Activated naive CD8-positive, alpha-beta T cell treated with anti-CD3 and anti-CD28 coated beads, Interleukin-2, amount 10 ng/mL, durations not matched to agents 7 days and 5 days (primary cell): Measurements from ENCODE around the gene PAGE2. TPM values are rescaled to one million over a fixed set of nuclear protein-coding genes. Genes with fewer than 3 reads are reported as not detected.
A peak's percentile ranks its signal among the peaks of the same experiment; 100 is the strongest.
"Not testable (repeated sequence)": the region's sequence is repeated elsewhere in the genome, so short reads cannot be mapped to it uniquely, and the experiment has no call there.

Experiments used
- ATAC-seq: fragments of 150-1000 bp; cut with Tn5 transposase; one replicate; pipeline ENCODE4 v1.10.0; 2021; ENCODE audit warnings: low read depth, moderate library complexity
- POLR2A ChIA-PET: fragments of 350-600 bp; sonication (Branson Sonifier 250); formaldehyde crosslinking; loops from one replicate; lab custom pipeline; 2021; ENCODE audit warnings: antibody characterized with exemption; lab: Charles Lee
- DNase-seq: peaks from one replicate; pipeline ENCODE4 v3.0.0; 2021
- H3K27ac Mint-ChIP-seq: one replicate; pipeline ENCODE4 v1.8.0; 2022; ENCODE audit warnings: mild to moderate bottlenecking, mixed read lengths
- H3K27me3 Mint-ChIP-seq: one replicate; pipeline ENCODE4 v1.8.0; 2022; ENCODE audit warnings: mild to moderate bottlenecking, moderate library complexity, mixed read lengths
- H3K36me3 Mint-ChIP-seq: one replicate; pipeline ENCODE4 v1.8.0; 2021; ENCODE audit warnings: mild to moderate bottlenecking, mixed read lengths
- H3K4me1 Mint-ChIP-seq: one replicate; pipeline ENCODE4 v1.8.0; 2021; ENCODE audit warnings: mixed read lengths
- H3K4me3 Mint-ChIP-seq: one replicate; pipeline ENCODE4 v1.8.0; 2022; ENCODE audit warnings: mild to moderate bottlenecking, moderate library complexity, mixed read lengths
- H3K9me3 Mint-ChIP-seq: one replicate; pipeline ENCODE4 v1.8.0; 2021; ENCODE audit warnings: mixed read lengths
- total RNA-seq, 2 experiments: library from RNA; stranded (reverse); gene quantifications; one replicate each; pipeline ENCODE4 v1.2.3, GENCODE V29; 2021

The PAGE2 gene, protein sequence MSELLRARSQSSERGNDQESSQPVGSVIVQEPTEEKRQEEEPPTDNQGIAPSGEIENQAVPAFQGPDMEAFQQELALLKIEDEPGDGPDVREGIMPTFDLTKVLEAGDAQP
- total RNA-seq, result not detected

- POLR2A ChIA-PET, result no interaction called here
- H3K4me3 Mint-ChIP-seq, result no peak within 1 kb of the TSS
- ATAC-seq, result no peak
- H3K27me3 Mint-ChIP-seq, result no peaks in the 10 kb centered on the region
- no peak for DNase-seq
- no peaks in the 10 kb centered on the region for H3K9me3 Mint-ChIP-seq
- H3K36me3 Mint-ChIP-seq, result no peaks in the 10 kb centered on the region
- no peak within 1 kb of the TSS for H3K27ac Mint-ChIP-seq
- no peaks in the 10 kb centered on the region for H3K4me1 Mint-ChIP-seq
These were observed at the start of gene PAGE2 for GRCh38 chrX:55088795-55089489. Gene PAGE2, plus strand, starts transcription at chrX:55089018. Its CDS starts 1,003 bp downstream, at chrX:55090021.

DNA sequence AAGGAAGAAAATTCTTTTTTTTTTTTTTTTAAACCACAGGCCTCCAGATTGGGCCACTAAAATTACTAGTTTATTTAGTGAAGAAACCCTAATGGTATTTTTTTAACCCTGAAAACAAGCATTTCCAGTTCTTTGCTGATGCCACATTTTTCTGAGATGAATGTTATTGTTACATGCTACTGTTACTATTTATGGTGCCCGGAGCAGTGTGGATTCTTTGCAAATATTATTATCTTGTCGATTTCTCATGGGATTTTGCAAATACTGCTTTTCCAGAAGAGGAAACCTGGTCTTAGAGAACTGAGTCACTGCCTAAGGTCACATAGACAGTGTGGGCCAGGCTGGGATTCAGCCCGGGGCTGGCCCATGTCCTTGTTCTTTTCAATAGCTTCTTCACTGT is 49.3 kb upstream of the PAGE2 start:
- Mint-ChIP-seq H3K36me3 (no peaks in the 10 kb centered on the region), H3K27me3 (no peaks in the 10 kb centered on the region), H3K4me1 (no peaks in the 10 kb centered on the region), H3K4me3 (no peak overlapping the region), H3K9me3 (no peaks in the 10 kb centered on the region), H3K27ac (no peak overlapping the region)
- DNase-seq, result no peak
- POLR2A ChIA-PET, result no interaction called here
- ATAC-seq, result no peak

GRCh38 chrX:55041514-55041913 is 47.3 kb upstream of the PAGE2 start:
- no peaks in the 10 kb centered on the region for H3K27me3 Mint-ChIP-seq
- no peak overlapping the region for H3K27ac Mint-ChIP-seq
- DNase-seq, result no peak
- POLR2A ChIA-PET, result no interaction called here
- ATAC-seq, result no peak
- no peaks in the 10 kb centered on the region for H3K9me3 Mint-ChIP-seq
- H3K36me3 Mint-ChIP-seq, result no peaks in the 10 kb centered on the region
- no peak overlapping the region for H3K4me3 Mint-ChIP-seq
- H3K4me1 Mint-ChIP-seq, result peaks cover 1% of the 10 kb centered on the region

DNA sequence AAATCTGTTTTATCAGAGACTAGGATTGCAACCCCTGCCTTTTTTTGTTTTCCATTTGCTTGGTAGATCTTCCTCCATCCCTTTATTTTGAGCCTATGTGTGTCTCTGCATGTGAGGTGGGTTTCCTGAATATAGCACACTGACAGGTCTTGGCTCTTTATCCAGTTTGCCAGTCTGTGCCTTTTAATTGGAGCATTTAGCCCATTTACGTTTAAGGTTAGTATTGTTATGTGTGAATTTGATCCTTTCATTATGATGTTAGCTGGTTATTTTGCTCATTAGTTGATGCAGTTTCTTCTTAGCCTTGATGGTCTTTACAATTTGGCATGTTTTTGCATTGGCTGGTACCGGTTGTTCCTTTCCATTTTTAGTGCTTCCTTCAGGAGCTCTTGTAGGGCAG is 38.2 kb upstream of the PAGE2 start:
- ATAC-seq, POLR2A ChIA-PET, H3K4me3 Mint-ChIP-seq: not testable (repeated sequence)

DNA sequence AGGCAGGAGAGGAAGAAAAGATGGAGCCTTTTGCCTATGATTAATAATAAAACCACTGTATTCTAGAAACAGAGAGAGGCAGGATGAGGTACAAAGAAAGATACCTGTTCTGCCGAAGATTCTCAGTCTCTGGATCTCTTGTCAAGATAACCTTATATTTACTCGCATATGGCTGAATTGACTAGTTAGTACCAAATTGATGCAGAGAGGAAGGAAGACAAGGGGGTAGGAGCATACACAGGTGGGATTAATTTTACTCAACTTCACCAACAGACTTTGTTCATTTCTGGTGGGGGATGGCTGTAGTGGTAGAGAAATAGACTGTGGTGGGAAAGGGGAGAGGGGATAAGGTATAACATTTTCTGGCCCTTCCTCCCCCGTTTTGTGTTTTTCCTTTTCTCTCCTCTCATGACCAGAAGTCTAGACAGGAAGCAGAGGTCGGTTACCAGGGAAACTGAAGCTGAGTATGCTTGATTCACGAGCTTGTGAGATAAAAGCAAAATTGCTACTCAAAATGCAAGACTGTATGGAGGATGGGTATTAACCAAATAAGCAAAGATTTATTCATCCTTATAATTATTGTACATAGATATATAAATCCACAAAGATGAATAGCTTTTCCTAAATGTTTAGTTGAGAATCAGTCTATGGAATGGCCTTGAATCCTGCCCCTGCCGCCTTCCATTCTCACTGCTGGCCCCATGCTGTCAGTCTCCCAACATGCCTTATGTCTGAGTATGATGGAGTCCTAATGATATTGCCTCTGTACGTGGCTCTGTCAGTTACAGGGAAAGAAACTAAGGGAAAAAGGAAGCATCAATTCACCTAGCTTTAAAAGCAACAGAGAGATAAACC is 31.8 kb upstream of the PAGE2 start:
- Mint-ChIP-seq H3K36me3 (no peaks in the 10 kb centered on the region), H3K4me1 (peaks cover 11% of the 10 kb centered on the region), H3K9me3 (no peaks in the 10 kb centered on the region), H3K27me3 (no peaks in the 10 kb centered on the region), H3K4me3 (peak overlapping the region; percentile 69), H3K27ac (no peak overlapping the region)
- peak; percentile 56 for ATAC-seq
- DNase-seq, result no peak
- POLR2A ChIA-PET, result no interaction called here

More for the DNA sequence above, 38.2 kb upstream of the PAGE2 start:
- H3K27ac Mint-ChIP-seq, H3K36me3 Mint-ChIP-seq, H3K4me1 Mint-ChIP-seq, H3K9me3 Mint-ChIP-seq, H3K27me3 Mint-ChIP-seq, DNase-seq: not testable (repeated sequence)

- DNase-seq (no peak), ATAC-seq (no peak)
- POLR2A ChIA-PET, result no interaction called here
- Mint-ChIP-seq H3K4me3 (peak overlapping the region; percentile 69), H3K27me3 (no peaks in the 10 kb centered on the region), H3K4me1 (peaks cover 11% of the 10 kb centered on the region), H3K36me3 (no peaks in the 10 kb centered on the region), H3K9me3 (no peaks in the 10 kb centered on the region), H3K27ac (no peak overlapping the region)
These were observed 31.1 kb upstream of the PAGE2 start for GRCh38 chrX:55057675-55058249.

- DNase-seq, H3K27me3 Mint-ChIP-seq, H3K4me1 Mint-ChIP-seq, H3K4me3 Mint-ChIP-seq, H3K27ac Mint-ChIP-seq, H3K36me3 Mint-ChIP-seq, POLR2A ChIA-PET, ATAC-seq, H3K9me3 Mint-ChIP-seq: not testable (repeated sequence)
These were observed 21.6 kb upstream of the PAGE2 start for GRCh38 chrX:55067180-55067579.

DNA sequence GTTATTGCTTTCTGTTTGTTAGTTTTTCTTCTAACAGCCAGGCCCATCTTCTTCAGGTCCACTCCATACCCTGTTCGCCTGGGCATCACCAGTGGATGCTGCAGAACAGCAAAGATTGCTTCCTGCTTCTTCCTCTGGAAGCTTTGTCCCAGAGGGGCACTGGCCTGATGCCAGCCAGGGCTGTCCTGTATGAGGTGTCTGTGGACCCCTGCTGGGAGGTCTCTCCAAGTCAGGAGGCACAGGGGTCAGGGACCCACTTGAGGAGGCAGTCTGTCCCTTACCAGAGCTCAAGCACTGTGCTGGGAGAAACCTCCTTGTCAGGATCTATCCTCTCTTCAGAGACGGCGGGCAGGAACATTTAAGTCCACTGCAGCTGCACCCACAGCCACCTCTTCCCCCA is 16.5 kb upstream of the PAGE2 start:
- POLR2A ChIA-PET, result no interaction called here
- ATAC-seq, result no peak

GRCh38 chrX:55074851-55075467 is 13.9 kb upstream of the PAGE2 start, which contains the start of gene PAGE2B:
Gene PAGE2B, plus strand, starts transcription at chrX:55075030. Its CDS starts 1,012 bp downstream, at chrX:55076042.
- Mint-ChIP-seq H3K9me3 (no peaks in the 10 kb centered on the region), H3K4me1 (no peaks in the 10 kb centered on the region), H3K4me3 (no peak within 1 kb of the TSS), H3K27me3 (no peaks in the 10 kb centered on the region), H3K36me3 (no peaks in the 10 kb centered on the region), H3K27ac (no peak within 1 kb of the TSS)
- no peak for DNase-seq
- no peak for ATAC-seq
- POLR2A ChIA-PET, result no interaction called here

More for the DNA sequence above, 16.5 kb upstream of the PAGE2 start:
- DNase-seq, result no peak
- H3K9me3 Mint-ChIP-seq, result peaks cover 2% of the 10 kb centered on the region
- H3K4me3 Mint-ChIP-seq, result no peak overlapping the region
- no peaks in the 10 kb centered on the region for H3K36me3 Mint-ChIP-seq
- no peak overlapping the region for H3K27ac Mint-ChIP-seq
- H3K27me3 Mint-ChIP-seq, result no peaks in the 10 kb centered on the region
- H3K4me1 Mint-ChIP-seq, result no peaks in the 10 kb centered on the region

DNA sequence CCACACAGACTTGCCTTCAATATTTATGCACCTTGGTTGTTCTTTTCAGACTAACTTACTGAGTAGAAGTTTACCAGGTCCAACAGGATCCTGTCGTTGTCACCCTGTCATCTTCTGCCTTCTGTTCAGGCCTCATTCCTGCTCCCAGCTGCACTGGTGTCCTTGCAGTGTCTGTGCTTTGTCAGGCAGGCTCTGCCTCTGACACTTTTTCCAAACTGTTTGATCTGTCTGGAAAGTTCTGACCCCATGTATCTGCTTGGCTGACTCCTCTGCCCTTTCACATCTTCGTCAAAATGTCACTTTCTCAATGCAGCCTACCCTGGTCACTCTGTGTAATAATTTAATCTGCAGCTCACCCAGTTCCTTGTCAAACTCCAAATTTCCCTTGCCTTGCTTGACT is 9.9 kb downstream of the PAGE2 start:
- peaks cover 5% of the 10 kb centered on the region for H3K4me1 Mint-ChIP-seq
- no peak overlapping the region for H3K27ac Mint-ChIP-seq
- H3K9me3 Mint-ChIP-seq, result no peaks in the 10 kb centered on the region
- no peak overlapping the region for H3K4me3 Mint-ChIP-seq
- ATAC-seq (no peak), DNase-seq (no peak)
- no peaks in the 10 kb centered on the region for H3K27me3 Mint-ChIP-seq
- POLR2A ChIA-PET, result no interaction called here
- H3K36me3 Mint-ChIP-seq, result peaks cover 1% of the 10 kb centered on the region

DNA sequence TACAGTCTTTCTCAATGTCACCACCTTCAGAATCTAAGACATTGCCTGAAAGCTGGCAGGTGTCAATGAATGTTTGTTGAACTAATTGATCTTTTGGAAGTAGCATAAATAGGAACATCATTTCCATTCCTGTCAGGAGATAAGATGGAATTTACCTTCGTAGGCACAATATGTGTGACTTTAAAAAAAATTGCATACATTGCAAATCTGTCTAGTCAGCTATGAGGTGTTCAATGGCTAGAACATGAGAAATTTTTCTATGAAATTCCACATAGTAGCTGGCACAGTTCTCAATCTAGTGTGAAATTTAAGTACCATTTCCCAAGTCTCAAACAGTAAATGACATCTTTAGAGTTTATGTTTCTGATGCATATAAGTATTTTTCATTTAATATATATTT is 10.3 kb downstream of the PAGE2 start:
- no peaks in the 10 kb centered on the region for H3K9me3 Mint-ChIP-seq
- H3K4me1 Mint-ChIP-seq, result peaks cover 5% of the 10 kb centered on the region
- ATAC-seq (no peak), DNase-seq (no peak)
- H3K27ac Mint-ChIP-seq, result no peak overlapping the region
- peaks cover 1% of the 10 kb centered on the region for H3K36me3 Mint-ChIP-seq
- H3K27me3 Mint-ChIP-seq, result no peaks in the 10 kb centered on the region
- H3K4me3 Mint-ChIP-seq, result no peak overlapping the region
- POLR2A ChIA-PET, result no interaction called here

DNA sequence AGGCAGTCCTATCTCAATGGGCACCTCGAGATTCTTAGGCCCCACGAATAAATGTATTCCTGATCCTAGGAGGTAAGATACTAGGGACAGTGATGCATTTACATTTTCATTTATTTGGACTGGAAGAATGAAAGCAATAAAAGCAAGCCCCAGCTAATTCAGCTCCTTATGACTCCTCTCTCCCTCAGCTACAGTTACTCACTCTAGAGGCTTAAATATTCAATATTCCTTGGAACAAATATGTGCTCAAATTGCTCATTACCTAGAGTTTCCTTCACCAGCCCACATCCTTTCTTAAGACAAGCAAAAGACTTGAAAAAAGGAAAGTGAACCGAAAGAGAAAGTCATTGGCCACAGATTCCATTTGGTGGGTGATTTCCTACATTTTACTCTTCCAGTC is 13.9 kb downstream of the PAGE2 start:
- Mint-ChIP-seq H3K36me3 (peaks cover 1% of the 10 kb centered on the region), H3K9me3 (no peaks in the 10 kb centered on the region), H3K27me3 (no peaks in the 10 kb centered on the region), H3K4me1 (peaks cover 5% of the 10 kb centered on the region), H3K27ac (no peak overlapping the region), H3K4me3 (peak overlapping the region; percentile 43)
- DNase-seq (no peak), ATAC-seq (no peak)
- POLR2A ChIA-PET, result no interaction called here

DNA sequence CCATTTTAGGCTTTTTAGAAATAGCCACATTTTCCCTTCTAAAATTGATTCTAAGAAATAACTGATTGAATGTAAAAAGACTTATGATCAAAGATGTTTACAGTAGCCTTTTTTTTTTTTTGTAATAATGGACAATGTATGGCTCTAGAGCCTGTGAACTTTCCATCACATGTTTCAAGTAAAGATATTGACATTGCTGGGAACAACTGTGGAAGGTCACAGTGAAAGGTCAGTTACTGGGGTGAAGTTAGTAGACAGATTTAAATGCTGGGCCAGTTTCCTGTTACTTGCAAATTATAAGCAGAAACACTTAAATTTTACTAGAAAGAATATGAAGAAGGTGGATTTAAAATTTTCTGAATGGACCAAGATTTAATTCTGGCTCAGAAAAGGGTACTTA is 18.4 kb downstream of the PAGE2 start:
- no peaks in the 10 kb centered on the region for H3K27me3 Mint-ChIP-seq
- H3K9me3 Mint-ChIP-seq, result no peaks in the 10 kb centered on the region
- H3K4me3 Mint-ChIP-seq, result no peak overlapping the region
- H3K4me1 Mint-ChIP-seq, result peaks cover 5% of the 10 kb centered on the region
- no peak overlapping the region for H3K27ac Mint-ChIP-seq
- H3K36me3 Mint-ChIP-seq, result peaks cover 1% of the 10 kb centered on the region
- DNase-seq (no peak), ATAC-seq (no peak)
- POLR2A ChIA-PET, result no interaction called here
